ENCODE results near the gene TEPSIN. TPM values are rescaled to one million over a fixed set of nuclear protein-coding genes. Genes with fewer than 3 reads are reported as not detected.

TEPSIN gene, protein sequence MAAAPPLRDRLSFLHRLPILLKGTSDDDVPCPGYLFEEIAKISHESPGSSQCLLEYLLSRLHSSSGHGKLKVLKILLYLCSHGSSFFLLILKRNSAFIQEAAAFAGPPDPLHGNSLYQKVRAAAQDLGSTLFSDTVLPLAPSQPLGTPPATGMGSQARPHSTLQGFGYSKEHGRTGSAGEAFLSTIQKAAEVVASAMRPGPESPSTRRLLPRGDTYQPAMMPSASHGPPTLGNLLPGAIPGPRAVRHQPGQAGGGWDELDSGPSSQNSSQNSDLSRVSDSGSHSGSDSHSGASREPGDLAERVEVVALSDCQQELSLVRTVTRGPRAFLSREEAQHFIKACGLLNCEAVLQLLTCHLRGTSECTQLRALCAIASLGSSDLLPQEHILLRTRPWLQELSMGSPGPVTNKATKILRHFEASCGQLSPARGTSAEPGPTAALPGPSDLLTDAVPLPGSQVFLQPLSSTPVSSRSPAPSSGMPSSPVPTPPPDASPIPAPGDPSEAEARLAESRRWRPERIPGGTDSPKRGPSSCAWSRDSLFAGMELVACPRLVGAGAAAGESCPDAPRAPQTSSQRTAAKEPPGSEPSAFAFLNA
- total RNA-seq: 10 to 100 TPM; 30.0 to 45.0 TPM
- 24.6 TPM for polyA plus RNA-seq (2013, experiment 1 of 2)
- 21.1 TPM for polyA plus RNA-seq (2013, experiment 2 of 2)
- long read RNA-seq, experiment 1, partial matches to known transcripts: 1 of 4 reads
- long read RNA-seq, experiment 1, other reads (novel, unspliced or antisense): 3 of 4 reads
- long read RNA-seq, experiment 2, transcript TEPSIN-213 (13 exons, 1,782 nt): major isoform, 7 of 20 reads
- long read RNA-seq, experiment 2, partial matches to known transcripts: 3 of 20 reads
- long read RNA-seq, experiment 2, other reads (novel, unspliced or antisense): 10 of 20 reads
- long read RNA-seq, experiment 3, partial matches to known transcripts: 0 of 3 reads
- long read RNA-seq, experiment 3, other reads (novel, unspliced or antisense): 2 of 3 reads
- long read RNA-seq, experiment 4, partial matches to known transcripts: 0 of 1 reads
- long read RNA-seq, experiment 4, other reads (novel, unspliced or antisense): 0 of 1 reads

GRCh38 chr17:81238815-81239713, at the start of gene TEPSIN, which contains the start of gene NDUFAF8:
Gene TEPSIN, minus strand, starts transcription at chr17:81239055. Its CDS starts 22 bp downstream, at chr17:81239033.
Gene NDUFAF8, plus strand, starts transcription at chr17:81239318. Its CDS starts 46 bp downstream, at chr17:81239364.
- Histone ChIP-seq H3K4me3 (ENCODE audit: low read length) (peak within 1 kb of the TSS; percentile 93), H3K27ac (ENCODE audit: low read depth, low read length) (peak within 1 kb of the TSS; percentile 68), H3K36me3 (ENCODE audit: control insufficient read depth, insufficient read depth, low read length) (peaks cover 6% of the 10 kb centered on the region), H3K9ac (ENCODE audit: extremely low read depth, low read length, poor library complexity, severe bottlenecking) (peak within 1 kb of the TSS; percentile 71), H3K9me3 (ENCODE audit: control insufficient read depth, low read length) (no peaks in the 10 kb centered on the region), H3K4me1 (ENCODE audit: control insufficient read depth, insufficient read depth, low read length) (peaks cover 7% of the 10 kb centered on the region), H3K27me3 (ENCODE audit: control insufficient read depth, insufficient read depth, low read length, poor library complexity, severe bottlenecking) (no peaks in the 10 kb centered on the region)
- peaks cover 7% of the 10 kb centered on the region for H3K4me1 Mint-ChIP-seq
- no peak for TF ChIP-seq CTCF (conservative IDR thresholded peaks at IDR 0.05)
- H3K27ac Mint-ChIP-seq: peak within 1 kb of the TSS; percentile 79
- H3K36me3 Mint-ChIP-seq (ENCODE audit: low read depth): peaks cover 4% of the 10 kb centered on the region
- no peaks in the 10 kb centered on the region for H3K27me3 Mint-ChIP-seq (ENCODE audit: insufficient read depth)
- no peaks in the 10 kb centered on the region for H3K9me3 Mint-ChIP-seq
- WGBS, 2 experiments (ENCODE audit: insufficient coverage in 1 of 2, insufficient read length in 1 of 2): 0 to 1% methylated on average over 29 to 100 of the region's 100 CpGs
- peak within 1 kb of the TSS; percentile 82 for H3K4me3 Mint-ChIP-seq
- DNase-seq: peak; percentile 100

DNA sequence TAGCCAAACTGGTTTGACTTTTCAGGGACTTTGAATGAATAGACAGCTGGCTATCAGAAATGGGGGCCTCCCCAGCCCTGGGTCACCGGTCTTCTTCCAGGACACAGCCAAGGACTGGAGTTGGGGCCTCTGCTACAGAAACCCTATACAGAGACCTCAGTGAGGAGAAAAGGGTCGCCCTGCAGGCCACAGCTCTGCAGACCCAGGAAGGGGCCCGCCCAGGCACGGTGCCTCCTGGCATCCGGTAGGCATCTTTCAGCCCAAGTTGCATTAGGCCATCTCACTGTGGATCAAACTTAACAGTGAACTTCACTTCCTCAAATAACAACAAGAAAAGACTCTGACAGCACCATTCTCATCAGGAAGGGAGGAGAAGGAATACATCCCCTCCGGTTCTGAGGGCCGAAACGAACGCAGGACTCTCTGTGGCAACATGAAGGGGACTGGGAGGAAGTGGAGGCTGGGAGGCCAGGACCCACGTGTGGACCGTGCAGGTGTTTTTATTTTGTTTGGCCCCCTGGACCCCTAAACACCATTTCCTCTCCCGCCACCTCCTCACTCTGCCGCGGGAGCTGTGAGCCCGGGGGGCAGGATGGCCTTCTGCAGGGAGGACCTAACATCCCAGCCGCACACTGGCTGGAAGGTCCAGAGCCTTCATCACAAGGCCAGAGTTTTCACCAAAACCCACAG, 49.0 kb upstream of the TEPSIN start:
- no peaks in the 10 kb centered on the region for H3K9me3 ChIP-seq (ENCODE audit: control insufficient read depth, low read length)
- peaks cover 36% of the 10 kb centered on the region for H3K36me3 Mint-ChIP-seq (ENCODE audit: low read depth)
- 90 to 94% methylated on average over 13 to 16 of the region's 16 CpGs for WGBS, 2 experiments (ENCODE audit: insufficient coverage in 1 of 2, insufficient read length in 1 of 2)

More for the DNA sequence above, 49.0 kb upstream of the TEPSIN start:
- no peak overlapping the region for H3K27ac Mint-ChIP-seq
- Histone ChIP-seq H3K4me3 (ENCODE audit: low read length) (no peak overlapping the region), H3K4me1 (ENCODE audit: control insufficient read depth, insufficient read depth, low read length) (no peaks in the 10 kb centered on the region), H3K27me3 (ENCODE audit: control insufficient read depth, insufficient read depth, low read length, poor library complexity, severe bottlenecking) (no peaks in the 10 kb centered on the region), H3K27ac (ENCODE audit: low read depth, low read length) (no peak overlapping the region), H3K36me3 (ENCODE audit: control insufficient read depth, insufficient read depth, low read length) (peaks cover 10% of the 10 kb centered on the region), H3K9ac (ENCODE audit: extremely low read depth, low read length, poor library complexity, severe bottlenecking) (no peak overlapping the region)
- no peak for DNase-seq
- H3K4me3 Mint-ChIP-seq: no peak overlapping the region
- no peak for TF ChIP-seq CTCF (conservative IDR thresholded peaks at IDR 0.05)
- no peaks in the 10 kb centered on the region for H3K4me1 Mint-ChIP-seq
- H3K27me3 Mint-ChIP-seq (ENCODE audit: insufficient read depth): no peaks in the 10 kb centered on the region
- H3K9me3 Mint-ChIP-seq: no peaks in the 10 kb centered on the region

Data from endodermal cell (in vitro differentiated cells).